IPS-15b (cell line): ENCODE results near the gene GBF1.
A peak's percentile ranks its signal among the peaks of the same experiment; 100 is the strongest.
"Not testable (repeated sequence)": the region's sequence is repeated elsewhere in the genome, so short reads cannot be mapped to it uniquely, and the experiment has no call there.

Experiments used
- H3K27me3 ChIP-seq: one replicate; pipeline ENCODE4 v1.6.1; 2013; ENCODE audit warnings: low read length; ENCODE audit not compliant: control insufficient read depth, insufficient read depth
- H3K36me3 ChIP-seq: one replicate; pipeline ENCODE4 v1.6.1; 2013; ENCODE audit warnings: low read length; ENCODE audit not compliant: control insufficient read depth, insufficient read depth
- H3K4me1 ChIP-seq: one replicate; pipeline ENCODE4 v1.6.1; 2013; ENCODE audit warnings: mild to moderate bottlenecking, low read length; ENCODE audit not compliant: control insufficient read depth, insufficient read depth
- H3K4me3 ChIP-seq: one replicate; pipeline ENCODE4 v1.5.1; 2013; ENCODE audit warnings: low read depth, low read length
- H3K9ac ChIP-seq: one replicate; pipeline ENCODE4 v1.6.1; 2013; ENCODE audit warnings: low read depth, mild to moderate bottlenecking, low read length
- H3K9me3 ChIP-seq: one replicate; pipeline ENCODE4 v1.6.1; 2013; ENCODE audit warnings: mild to moderate bottlenecking, low read length; ENCODE audit not compliant: control insufficient read depth, insufficient read depth

GBF1 gene, protein sequence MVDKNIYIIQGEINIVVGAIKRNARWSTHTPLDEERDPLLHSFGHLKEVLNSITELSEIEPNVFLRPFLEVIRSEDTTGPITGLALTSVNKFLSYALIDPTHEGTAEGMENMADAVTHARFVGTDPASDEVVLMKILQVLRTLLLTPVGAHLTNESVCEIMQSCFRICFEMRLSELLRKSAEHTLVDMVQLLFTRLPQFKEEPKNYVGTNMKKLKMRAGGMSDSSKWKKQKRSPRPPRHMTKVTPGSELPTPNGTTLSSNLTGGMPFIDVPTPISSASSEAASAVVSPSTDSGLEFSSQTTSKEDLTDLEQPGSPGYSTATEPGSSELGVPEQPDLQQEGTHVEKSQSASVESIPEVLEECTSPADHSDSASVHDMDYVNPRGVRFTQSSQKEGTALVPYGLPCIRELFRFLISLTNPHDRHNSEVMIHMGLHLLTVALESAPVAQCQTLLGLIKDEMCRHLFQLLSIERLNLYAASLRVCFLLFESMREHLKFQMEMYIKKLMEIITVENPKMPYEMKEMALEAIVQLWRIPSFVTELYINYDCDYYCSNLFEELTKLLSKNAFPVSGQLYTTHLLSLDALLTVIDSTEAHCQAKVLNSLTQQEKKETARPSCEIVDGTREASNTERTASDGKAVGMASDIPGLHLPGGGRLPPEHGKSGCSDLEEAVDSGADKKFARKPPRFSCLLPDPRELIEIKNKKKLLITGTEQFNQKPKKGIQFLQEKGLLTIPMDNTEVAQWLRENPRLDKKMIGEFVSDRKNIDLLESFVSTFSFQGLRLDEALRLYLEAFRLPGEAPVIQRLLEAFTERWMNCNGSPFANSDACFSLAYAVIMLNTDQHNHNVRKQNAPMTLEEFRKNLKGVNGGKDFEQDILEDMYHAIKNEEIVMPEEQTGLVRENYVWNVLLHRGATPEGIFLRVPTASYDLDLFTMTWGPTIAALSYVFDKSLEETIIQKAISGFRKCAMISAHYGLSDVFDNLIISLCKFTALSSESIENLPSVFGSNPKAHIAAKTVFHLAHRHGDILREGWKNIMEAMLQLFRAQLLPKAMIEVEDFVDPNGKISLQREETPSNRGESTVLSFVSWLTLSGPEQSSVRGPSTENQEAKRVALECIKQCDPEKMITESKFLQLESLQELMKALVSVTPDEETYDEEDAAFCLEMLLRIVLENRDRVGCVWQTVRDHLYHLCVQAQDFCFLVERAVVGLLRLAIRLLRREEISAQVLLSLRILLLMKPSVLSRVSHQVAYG (N-terminal part only)

DNA sequence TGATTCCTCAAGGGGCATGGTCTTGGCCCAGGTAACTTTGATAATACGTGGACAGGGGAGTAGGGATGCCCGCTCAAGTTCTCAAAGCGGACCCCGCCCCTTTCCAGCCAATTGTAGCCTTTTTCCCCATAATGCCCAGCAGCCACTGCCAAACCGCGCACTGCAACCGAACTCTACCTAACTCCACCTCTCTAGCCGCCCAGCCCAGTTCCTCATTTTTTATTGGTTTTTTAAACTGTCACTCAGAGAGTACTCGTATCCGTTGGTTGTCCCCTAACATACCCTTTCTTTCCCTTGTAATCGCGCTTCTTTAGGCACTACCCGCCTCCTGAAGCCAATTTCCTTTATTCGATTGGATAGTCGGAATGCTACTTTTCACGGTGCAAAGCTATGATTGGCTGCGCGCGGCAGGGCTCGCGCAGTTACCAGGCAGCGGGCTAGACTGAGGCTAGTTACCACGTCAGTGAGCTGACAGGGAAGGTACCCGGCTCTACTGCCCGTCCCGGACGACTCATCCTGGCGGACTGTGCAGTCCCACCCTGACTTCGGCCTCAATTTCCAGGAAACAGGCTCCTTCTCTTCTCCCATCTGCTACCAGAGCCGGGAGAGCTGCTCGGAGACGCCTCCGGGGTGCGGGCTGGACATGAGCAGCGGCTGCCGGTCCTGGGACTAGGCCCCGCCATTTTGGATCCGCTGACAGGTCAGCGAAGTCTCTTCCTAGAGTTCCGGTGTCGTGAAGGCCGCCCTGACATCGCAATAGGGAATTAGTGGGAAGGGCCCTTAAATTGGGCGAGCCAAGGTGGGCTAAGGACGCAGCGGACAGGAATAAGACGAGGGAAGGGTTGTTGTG, at the start of gene GBF1:
TSS of gene GBF1 (plus strand) at position 451 of the 850 bp plus-strand sequence. CDS start 13,407 bp downstream, outside the sequence.
- peak within 1 kb of the TSS; percentile 91 for H3K4me3 ChIP-seq
- no peaks in the 10 kb centered on the region for H3K9me3 ChIP-seq
- peaks cover 29% of the 10 kb centered on the region for H3K27me3 ChIP-seq
- no peaks in the 10 kb centered on the region for H3K36me3 ChIP-seq
- H3K4me1 ChIP-seq: peaks cover 17% of the 10 kb centered on the region
- H3K9ac ChIP-seq: peak within 1 kb of the TSS; percentile 83

DNA sequence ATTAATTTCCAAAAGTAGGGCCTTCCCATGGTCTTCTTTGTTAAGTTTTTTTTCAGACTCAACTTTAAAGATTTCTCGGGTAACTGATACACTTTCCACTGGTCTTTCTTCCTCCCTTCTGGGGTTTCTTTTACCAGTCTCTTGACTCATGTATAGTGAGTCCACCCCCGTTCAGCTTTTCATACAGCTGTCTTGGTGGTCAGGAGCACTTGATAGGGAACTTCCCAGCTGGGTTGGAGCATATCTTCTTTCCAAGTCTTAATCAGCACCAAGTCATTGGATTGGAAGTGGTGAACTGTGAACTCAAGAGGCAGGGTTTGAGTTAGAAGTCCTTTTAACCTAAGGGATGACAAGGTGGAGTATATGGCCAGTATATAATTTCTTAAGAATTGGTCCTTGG, 48.4 kb upstream of the GBF1 start:
- Histone ChIP-seq H3K36me3 (no peaks in the 10 kb centered on the region), H3K4me3 (no peak overlapping the region), H3K9me3 (peaks cover under 1% of the 10 kb centered on the region), H3K27me3 (no peaks in the 10 kb centered on the region), H3K4me1 (no peaks in the 10 kb centered on the region), H3K9ac (no peak overlapping the region)

DNA sequence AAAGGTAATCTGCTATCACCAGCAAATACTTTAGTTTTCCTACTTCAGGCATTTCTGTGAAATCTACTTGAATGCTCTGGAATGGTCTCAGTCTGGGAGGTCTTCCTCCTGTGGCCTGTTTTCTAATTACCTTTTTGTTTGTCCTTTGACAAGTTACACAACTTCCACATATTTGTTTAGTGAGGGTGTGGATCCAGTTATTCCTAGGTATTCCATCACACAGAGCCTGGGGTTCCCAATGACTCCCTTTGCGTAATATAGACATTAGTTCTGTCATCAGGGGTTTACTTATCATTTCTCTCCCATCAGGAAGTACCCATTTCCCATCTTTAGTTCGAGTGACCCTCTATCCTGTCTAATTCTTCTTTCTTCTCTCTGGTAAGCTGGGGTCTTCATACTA, 47.3 kb upstream of the GBF1 start:
- Histone ChIP-seq H3K9ac (no peak overlapping the region), H3K4me3 (no peak overlapping the region), H3K27me3 (no peaks in the 10 kb centered on the region), H3K9me3 (no peaks in the 10 kb centered on the region), H3K36me3 (no peaks in the 10 kb centered on the region), H3K4me1 (no peaks in the 10 kb centered on the region)

DNA sequence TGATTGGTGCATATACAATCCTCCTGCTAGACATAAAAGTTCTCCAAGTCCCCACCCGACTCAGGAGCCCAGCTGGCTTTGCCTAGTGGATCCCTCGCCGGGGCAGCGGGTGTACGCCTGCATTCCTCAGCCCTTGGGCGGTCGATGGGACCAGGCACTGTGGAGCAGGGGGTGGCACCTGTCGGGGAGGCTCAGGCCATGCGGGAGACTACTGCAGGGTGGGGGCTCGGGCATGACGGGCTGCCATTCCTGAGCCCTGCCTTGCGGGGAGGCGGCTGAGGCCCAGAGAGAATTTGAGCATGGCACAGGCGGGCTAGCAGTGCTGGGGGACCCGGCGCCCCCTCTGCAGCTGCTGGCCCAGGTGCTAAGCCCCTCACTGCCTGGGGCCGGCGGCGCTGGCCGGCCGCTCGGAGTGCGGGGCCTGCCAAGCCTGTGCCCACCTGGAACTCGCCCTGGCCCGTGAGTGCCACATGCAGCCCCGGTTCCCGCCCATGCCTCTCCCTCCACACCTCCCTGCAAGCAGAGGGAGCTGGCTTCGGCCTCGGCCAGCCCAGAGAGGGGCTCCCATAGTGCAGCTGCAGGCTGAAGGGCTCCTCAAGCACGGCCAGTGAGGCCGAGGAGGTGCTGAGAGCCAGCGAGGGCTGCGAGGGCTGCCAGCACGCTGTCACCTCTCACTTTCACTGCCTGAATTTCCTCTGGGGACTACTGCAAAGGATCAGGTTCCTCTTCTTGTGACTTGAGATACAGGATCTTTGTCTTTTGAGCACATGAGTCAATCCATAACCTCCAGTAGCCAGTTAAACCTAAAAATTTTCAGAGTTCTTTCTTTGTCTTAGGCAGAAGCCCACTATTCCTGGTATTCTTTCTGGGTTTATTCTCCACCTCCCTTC, 44.3 kb upstream of the GBF1 start:
- Histone ChIP-seq H3K4me3 (no peak overlapping the region), H3K9ac (no peak overlapping the region), H3K36me3 (no peaks in the 10 kb centered on the region), H3K27me3 (no peaks in the 10 kb centered on the region), H3K9me3 (peaks cover 7% of the 10 kb centered on the region), H3K4me1 (no peaks in the 10 kb centered on the region)

DNA sequence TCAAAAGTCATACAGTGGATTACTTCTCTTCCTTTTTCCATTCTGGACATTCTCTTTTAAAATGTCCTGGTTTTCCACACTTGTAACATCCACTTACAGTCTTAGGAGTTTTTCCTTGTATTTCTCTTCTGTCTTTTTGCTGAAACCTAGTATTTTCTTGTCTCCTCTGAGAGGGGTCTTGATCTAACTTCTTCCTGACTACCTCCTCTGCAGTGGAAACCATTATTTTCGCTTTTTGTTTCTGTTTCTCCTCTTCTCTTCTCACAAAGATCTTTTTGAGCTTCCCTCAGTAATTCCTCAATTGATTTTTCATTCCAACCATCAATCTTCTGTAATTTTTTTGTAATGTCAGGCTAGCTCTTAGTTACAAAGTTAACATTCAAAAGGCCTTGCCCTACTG, 42.9 kb upstream of the GBF1 start:
- peaks cover 7% of the 10 kb centered on the region for H3K9me3 ChIP-seq
- H3K36me3 ChIP-seq: no peaks in the 10 kb centered on the region
- H3K9ac ChIP-seq: no peak overlapping the region
- no peaks in the 10 kb centered on the region for H3K27me3 ChIP-seq
- H3K4me1 ChIP-seq: no peaks in the 10 kb centered on the region
- no peak overlapping the region for H3K4me3 ChIP-seq

DNA sequence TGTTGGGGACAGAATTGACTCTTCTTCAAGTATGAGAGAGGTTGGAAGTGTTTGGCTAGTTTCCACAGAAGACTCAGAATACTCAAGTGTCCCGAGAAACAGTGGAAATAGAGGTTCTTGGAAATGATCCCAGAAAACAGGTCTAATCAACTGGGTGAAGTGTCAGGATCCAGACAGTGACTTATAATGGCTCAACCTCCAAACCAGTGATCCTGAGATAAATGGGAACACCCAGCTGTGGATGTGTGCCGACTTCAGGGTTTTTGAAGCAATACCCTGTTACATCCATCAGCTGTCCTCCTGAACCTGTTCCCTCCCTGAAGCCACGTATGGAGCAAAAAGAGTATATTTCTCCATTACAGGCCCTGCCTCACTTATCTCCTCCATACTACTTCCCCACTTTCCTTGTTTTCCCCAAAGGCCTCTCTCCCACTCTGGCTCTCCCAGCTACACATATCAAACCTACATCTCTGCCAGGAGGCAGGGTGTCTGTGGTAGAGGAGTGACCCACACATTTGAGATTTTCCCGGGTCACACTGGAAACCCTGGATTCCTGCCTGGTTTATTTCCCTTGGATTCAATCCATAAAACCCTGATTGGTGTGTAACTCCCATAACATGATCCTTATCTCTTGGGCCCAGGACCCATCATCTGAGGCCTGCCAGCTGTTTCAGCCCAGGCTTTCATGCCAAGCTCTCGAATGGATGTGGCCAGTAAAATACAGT, 36.9 kb upstream of the GBF1 start:
- Histone ChIP-seq H3K4me3 (no peak overlapping the region), H3K9ac (no peak overlapping the region), H3K36me3 (no peaks in the 10 kb centered on the region), H3K9me3 (peaks cover 7% of the 10 kb centered on the region), H3K27me3 (no peaks in the 10 kb centered on the region), H3K4me1 (no peaks in the 10 kb centered on the region)

DNA sequence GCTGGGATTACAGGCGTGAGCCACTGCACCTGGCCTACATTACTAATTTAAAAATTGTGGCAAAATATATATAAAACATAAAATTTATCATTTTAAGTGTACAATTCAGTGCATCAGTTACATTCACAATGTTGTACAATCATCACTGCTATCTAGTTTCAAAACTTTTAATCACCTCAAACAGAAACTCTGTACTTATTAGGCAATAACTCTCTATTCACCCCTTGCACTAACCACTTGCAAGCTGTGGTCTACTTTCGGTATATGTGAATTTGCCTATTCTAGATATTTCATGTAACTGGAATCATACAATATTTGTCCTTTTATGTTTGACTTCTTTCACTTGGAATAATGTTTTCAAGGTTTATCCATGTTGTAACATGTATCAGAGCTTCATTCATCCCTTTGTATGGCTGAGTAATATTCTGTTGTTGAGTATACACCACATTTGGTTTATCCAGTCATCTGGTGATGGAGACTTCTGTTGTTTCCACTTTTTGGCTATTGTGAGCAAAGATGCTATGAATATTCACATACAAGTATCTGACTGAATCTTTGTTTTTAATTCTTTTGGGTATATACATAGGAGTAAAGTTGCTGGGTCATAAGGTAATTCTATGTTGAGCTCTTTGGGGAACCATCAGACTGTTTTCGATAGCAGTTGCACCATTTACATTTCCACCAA, 33.6 kb upstream of the GBF1 start:
- Histone ChIP-seq H3K27me3 (no peaks in the 10 kb centered on the region), H3K4me3 (no peak overlapping the region), H3K9me3 (no peaks in the 10 kb centered on the region), H3K4me1 (no peaks in the 10 kb centered on the region), H3K9ac (no peak overlapping the region), H3K36me3 (no peaks in the 10 kb centered on the region)

DNA sequence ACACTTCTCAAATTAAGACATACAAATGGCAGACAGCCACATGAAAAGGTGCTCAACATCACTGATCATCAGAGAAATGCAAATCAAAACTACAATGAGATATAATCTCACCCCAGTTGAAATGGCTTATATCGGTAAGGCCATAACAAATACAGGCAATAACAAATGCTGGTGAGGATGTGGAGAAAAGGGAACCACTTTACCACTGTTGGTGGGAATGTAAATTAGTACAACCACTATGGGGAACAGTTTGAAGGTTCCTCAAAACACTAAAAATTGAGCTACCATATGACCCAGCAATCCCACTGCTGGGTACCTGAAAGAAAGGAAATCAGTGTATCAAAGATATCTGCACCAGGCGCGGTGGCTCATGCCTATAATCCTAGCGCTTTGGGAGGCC, 31.7 kb upstream of the GBF1 start:
- not testable (repeated sequence) for H3K9me3 ChIP-seq

DNA sequence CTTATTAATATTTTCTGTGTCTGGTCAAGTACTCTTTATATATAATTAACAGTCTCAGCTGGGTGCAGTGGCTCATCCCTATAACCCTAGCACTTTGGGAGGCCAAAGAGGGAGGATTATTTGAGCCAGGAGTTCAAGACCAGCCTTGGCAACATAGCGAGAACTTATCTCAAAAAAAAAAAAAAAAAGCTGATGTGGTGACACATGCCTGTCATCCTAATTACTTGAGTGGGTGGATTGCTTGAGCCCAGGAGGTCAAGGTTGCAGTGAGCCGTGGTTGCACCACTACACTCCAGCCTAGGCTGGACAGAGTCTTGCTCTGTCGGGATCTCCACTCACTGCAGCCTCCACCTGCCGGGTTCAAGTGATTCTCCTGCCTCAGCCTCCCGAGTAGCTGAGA, 26.0 kb upstream of the GBF1 start:
- no peaks in the 10 kb centered on the region for H3K9me3 ChIP-seq
- H3K36me3 ChIP-seq: no peaks in the 10 kb centered on the region
- H3K27me3 ChIP-seq: peaks cover 10% of the 10 kb centered on the region
- H3K9ac ChIP-seq: no peak overlapping the region
- H3K4me1 ChIP-seq: no peaks in the 10 kb centered on the region
- no peak overlapping the region for H3K4me3 ChIP-seq

More for the DNA sequence above, 31.7 kb upstream of the GBF1 start:
- H3K4me3 ChIP-seq, H3K9ac ChIP-seq, H3K4me1 ChIP-seq, H3K36me3 ChIP-seq, H3K27me3 ChIP-seq: not testable (repeated sequence)
